HG03439 (cell line): Measurements from ENCODE around the gene UAP1L1.

Experiments used
- ATAC-seq: cut with Tn5 transposase; IDR thresholded peaks from one replicate; pipeline ENCODE4 v1.9.1; 2021; ENCODE audit warnings: mild to moderate bottlenecking, moderate library complexity; ENCODE audit not compliant: unreplicated experiment

The UAP1L1 gene

DNA sequence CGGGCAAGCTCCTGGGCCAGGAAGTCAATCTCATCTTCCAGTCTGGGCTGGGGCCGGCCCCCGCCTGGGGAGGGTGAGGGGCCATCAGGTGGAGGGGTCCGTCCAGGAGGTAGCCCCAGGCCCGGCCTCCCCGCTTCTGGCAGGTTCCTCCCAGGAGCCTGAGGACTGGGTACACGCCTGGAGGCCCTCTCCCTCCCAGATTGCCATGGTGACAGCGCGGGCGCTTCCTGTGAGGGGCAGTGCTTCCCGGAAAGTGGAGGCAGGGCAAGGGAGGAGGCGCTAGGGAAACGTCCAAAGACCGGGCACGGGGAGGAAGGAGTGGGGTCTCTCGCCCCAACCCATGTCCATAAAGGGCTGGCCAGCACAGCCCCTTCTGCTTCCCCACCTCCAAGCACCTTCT, 36.2 kb upstream of the UAP1L1 start:
- no peak for ATAC-seq

DNA sequence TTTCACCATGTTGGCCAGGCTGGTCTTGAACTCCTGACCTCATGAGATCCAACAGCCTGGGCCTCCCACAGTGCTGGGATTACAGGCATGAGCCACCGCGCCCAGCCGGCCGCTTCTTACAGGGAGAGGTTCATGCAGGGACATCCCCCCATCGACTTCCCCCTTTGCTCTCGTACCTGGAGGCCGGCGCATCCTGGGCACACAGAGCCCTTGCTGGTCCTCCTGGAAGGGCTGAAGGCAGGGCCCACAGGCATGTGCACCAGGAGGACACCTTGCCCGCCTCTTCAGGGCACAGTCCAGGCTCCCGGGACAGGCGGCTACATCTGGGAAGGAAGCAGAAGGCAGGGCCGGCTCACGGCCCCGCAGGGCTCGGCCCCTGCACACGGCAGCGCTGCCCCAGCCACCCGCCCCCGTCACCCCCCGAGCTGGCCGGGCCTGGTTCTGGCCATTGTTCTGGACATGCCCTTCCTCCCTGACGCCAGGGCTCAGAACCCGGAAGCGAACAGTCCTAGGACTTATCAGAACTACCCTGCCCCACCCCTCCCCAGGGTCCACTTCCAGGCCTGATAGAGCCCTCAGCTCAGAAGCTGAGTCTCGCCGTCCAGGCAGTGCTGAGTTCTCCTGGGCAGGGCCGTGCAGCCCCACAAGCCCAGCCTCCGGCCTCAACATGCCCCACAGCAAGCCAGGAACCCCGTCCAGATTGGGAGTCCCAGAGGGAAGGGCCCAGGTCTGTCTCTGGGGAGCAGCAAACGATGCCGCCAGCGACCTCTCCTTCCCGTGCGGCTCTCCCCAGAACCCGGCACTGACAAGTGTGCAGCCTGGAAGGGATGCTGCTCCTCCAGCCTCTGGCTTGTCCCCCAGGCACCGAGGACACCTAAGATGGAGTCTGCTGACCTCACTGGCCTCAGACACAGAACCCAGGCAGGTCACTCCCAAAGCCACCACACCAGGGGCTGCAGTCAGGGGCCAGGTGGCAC, 34.3 kb upstream of the UAP1L1 start:
- no peak for ATAC-seq

DNA sequence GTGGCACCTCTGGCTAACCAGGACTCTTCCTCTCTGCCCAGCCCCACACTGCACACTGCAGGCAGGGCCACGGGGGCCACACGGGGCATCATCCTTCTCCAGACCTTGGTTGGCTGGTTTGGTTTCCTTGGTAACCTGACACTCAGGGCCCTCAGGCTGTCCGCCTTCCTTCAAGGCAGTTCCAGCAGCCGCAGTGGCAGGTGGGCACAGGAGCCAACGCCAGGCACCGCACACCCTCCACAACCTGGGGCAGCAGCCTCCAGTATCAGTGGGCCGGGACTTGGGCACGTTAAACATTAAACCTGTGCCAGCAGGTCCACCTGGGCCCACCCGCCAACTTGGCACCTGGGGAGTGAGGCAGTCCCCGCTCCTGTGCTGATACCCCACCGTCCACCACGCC, 33.3 kb upstream of the UAP1L1 start:
- ATAC-seq: no peak

DNA sequence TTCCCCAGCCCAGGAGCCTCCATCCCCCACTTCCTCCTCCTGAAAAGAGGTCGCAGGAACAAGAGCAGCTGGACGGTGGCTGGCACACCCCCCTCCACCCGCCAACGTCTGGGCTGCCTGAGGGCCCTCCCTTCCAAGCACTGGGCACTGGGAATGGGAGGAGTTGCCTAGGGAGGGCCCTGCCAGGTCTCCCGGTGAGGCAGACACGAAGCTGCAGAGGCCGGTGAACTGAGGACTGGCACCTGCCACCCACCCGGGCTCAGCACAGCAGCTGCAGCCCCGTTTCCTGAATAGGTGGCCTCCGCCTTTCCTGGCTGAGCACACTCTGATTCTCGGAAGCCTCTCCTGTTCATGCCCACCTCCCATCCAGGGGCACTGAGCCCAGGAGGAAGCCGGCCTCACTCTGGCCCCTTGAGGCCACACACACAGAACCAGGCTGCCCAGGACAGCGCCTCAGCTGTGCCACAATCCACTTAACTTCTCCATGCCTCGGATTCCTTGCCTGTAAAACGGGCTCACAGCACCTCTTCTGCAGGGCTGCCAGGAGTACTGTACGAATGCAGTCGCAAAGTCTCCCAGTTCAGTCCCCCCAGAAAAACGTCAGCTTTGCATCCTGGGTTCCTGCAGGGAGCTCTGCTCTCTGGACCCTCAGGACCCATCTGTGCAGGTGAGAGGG, 32.7 kb upstream of the UAP1L1 start:
- no peak for ATAC-seq

DNA sequence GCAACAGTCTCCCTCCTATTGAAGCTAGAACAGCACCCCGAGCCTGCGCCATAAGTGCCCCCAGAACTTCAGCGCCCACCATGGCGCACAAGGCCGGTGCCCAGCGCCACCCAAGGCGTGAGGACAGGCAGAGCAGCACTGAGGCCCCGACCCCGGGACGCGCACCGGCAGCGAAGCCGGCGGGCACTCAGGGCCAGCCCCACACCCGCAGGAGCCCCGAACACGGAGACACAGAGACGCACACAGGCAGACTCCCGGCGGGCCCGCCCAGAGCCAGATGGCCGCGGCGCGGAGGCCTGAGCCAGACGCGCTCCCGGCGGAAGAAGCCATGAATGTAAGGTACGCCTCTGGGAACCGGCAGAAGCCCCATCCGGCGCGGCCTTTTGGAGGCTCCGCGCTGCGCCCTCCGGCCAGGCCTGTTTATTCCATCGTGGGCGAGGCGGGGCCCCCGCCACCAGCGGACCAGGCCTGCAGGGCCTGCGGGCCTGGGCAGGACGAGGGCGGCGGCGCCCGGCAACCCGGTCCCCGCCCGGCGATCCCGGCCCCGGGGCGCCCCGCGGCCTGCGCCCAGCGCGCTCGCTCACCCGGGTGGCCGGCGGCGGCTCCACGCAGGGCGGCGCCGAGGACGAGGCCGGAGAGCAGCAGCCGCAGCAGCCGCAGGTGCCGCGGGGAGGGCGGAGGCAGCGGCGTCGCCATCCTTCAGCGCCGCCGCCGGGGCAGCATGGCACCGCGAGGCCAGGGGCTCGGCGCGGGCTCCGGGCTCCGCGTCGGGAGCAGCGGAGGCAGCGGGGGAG, 31.8 kb upstream of the UAP1L1 start:
- no peak for ATAC-seq

DNA sequence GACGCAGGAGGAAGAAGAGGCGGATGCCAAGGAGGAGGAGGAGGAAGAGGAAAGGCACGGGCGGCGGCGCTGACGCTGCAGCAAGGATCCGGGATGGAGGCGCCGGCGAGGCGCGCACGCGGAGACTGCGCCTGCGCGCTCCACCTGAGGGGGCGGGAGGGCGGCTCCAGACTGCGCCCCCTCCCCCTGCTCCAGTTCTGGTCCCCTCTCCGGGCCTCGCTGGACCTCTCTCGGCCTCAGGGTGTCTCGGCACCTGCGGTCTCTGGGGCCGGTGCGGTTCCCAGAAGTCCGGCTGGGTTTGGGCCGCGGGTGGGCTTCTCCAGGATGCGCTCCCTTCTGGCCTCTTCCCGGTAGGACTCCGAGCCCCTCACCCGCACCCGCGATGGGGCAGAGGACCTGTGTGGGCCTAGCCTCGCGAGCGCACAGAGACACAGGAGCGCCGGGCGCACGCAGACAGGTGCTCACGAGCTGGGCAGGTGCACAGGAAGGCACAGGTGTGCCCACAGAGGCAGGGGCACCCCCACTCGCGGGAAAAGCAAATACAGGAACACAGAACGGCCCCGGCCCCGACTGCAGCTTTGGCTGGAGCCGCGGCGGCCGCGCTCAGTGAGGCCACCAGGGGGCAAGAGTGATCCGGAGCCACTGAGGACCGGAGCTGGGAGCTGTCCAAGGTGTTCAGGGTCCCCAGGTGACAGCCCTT, 31.1 kb upstream of the UAP1L1 start, which contains the start of gene NPDC1:
Gene NPDC1, minus strand, starts transcription at position 90 of the 700 bp plus-strand sequence. CDS start 188 bp downstream, outside the sequence.
- peak; percentile 54 for ATAC-seq

DNA sequence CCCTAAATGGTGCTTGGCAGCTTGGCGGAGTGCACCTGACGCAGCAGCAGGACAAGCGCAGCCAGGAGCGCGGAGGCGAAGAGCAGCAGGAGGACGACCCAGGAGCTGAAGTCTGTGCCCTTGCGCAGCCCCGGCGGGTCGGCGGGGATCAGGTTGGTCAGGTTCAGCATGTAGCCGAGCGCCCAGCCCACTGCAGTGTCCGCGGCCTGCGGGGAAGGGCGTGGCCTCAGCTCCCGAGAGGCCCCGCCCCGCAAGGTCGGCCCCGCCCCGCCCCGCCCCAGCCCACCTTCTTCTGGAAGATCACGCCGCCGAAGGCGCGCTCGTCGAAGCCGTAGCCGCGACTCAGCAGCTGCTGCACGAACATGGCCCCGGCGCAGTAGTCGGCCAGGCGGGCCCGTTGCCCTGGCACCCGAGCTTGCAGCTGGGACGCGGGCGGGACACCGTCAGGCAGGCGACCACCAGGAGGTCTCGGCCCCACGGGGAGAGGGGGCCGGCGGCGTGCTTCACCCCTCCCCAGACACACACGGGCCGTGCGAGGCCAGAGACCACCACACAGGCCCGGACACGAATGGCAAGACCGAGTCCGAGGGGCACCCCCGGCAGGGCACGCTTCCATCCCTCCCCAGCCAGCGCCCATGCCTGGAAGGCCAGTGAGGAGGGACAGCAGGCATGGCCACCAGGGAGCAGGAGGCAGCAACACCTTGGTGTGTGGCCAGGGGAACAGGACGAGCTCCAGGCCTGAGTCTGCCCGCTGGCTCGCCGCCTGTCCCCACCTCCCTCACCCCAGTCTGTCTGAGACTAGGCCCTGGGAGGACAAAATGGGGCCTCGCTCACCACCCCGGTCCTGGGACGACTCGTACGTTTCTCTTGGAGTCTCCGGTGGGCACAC, 28.4 kb upstream of the UAP1L1 start:
- ATAC-seq: no peak

DNA sequence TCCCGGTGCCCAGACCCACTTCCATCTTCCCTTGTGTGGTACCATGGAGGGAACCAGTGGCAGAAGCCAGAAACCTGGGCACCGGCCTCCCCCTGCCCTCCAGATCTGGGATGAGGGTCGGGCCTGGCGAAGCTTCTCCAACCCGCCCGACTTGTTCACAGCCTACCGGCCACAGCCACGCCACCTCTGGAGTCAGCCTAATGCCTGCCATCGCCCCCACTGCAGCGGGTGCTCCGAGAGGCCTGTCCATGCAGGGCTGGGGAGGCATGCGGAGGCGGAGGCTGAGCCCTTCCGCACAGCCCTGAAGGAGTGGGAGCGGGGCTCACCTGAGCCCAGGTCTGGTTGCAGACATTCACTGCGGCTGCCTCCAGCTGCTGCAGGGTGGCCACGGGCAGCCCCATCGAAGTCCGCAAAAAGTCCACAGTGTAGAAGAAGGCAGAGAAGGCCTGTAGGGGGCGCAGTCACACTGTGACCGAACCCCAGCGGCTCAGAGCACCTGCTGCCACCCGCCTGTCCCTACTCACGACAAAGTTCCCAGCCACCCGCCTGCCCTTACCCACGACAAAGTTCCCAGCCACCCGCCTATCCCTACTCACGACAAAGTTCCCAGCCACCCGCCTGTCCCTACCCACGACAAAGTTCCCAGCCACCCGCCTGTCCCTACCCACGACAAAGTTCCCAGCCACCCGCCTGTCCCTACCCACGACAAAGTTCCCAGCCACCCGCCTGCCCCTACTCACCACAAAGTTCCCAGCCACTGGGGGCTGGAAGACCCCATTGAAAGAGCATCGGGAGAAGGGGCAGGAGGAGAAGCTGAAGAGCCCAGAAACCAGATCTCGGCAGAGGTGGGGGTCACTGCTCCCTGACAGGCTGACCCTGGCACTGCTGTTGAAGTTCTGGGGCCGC, 27.5 kb upstream of the UAP1L1 start:
- no peak for ATAC-seq

DNA sequence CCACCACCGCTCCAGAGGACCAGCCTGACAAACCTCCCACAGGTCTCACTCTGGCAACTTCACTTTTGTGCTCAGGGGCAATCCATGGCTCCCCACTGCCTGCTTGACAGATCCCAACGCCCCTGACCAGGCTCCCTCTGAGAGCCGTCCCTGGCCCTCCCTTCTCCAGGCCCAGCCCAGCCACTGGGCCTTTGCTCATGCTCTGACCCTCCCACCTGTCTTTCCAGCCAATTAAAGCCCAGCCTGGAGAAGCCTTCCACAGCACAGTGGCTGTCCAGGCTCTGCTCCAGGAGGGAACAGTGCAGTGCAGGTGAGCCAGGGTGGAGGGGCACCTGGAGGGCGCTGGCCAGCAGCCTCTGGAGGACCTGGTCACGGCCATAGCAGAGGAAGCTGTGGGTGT, 26.7 kb upstream of the UAP1L1 start:
- ATAC-seq: no peak

DNA sequence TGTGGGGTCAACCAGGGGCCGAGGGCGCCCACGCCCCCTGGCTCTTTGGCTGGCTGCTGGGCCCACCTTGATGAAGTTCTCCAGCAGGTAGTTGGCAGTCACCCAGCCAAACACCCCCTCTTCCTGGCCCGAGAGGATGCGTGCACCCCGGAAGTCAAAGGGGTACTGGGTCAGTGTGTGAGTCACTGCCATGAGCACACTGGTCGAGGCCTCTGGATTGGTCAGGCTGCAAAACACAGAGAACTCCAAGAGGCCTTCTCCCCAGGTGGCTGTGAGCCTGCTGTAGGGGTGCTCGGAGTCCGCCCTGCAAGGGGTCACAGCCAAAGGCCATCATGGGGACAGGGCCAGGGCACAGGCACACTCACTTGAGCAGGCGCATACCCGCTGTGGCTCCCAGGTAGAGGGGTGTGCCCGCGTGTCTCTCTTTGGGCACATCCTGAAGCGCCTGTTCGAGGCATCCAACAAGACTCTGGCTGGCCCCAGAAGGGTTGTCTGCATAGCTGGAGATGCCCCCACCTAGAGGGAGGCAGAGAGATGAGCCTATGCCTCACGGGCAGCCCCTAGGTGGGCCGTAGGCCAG, 26.1 kb upstream of the UAP1L1 start:
- no peak for ATAC-seq

DNA sequence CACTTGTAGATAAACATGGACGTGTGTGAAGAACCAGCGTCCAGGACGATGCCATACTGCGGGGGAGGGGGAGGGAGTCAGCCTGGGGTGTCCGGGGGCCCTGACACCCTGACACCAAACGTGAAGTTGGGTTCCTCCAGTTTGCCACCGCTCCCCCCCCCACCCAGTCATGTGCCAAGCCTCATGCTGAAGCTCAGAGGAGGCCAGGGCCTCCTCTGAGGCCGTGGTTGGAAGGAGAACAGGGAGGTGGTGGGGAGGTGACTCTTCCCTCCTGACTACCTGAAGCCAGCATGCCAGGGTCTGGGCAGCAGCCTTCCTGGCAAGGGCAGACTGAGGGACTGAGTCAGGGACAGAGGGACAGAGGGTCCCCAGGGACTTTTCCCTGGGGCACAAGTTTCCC, 25.0 kb upstream of the UAP1L1 start:
- no peak for ATAC-seq

DNA sequence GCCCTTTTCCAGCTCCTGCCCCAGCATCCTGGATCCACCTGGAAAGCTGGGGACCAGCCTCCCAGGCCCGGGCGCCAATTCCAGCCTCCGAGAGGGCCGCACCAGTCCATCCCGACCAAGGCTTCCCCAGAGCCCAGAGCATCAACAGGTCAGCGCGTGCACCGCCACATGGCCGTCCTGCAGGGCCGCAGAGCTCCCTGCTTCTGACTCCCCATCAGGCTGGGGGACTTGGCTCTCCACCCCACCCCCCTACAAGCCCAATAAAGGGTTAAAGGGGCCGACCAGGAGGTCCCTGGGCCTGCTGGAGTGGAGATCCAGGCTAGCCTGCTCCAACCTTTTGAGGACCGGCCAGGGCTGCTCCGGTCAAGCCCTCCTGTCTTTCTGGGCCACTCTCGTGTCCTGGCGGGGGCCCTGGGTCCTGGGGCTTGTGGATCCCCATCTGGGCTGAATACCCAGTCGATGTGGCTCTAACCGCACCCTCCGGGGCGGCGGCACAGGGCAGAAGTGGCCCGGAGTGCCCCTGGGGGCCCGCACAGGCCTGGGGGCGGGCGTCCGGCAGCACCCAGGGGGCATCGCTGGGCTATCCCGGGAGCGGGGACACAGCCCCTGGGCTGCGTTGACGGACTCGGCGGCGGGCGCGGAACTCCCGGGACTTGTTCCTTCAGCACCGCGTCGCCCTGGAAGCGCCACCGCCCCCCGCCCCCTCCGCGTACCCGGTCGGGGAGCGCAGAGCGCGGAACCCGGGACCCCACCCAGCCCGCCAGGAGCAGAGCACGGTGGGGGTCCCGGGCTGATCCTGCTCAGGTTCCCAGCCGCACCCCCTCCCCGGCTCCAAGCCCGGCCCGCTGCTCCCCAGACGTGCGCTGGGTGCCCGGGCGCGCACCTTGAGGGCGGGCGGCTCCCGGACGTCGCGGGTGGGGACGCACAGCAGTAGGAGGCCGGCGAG, 24.0 kb upstream of the UAP1L1 start:
- ATAC-seq: no peak

DNA sequence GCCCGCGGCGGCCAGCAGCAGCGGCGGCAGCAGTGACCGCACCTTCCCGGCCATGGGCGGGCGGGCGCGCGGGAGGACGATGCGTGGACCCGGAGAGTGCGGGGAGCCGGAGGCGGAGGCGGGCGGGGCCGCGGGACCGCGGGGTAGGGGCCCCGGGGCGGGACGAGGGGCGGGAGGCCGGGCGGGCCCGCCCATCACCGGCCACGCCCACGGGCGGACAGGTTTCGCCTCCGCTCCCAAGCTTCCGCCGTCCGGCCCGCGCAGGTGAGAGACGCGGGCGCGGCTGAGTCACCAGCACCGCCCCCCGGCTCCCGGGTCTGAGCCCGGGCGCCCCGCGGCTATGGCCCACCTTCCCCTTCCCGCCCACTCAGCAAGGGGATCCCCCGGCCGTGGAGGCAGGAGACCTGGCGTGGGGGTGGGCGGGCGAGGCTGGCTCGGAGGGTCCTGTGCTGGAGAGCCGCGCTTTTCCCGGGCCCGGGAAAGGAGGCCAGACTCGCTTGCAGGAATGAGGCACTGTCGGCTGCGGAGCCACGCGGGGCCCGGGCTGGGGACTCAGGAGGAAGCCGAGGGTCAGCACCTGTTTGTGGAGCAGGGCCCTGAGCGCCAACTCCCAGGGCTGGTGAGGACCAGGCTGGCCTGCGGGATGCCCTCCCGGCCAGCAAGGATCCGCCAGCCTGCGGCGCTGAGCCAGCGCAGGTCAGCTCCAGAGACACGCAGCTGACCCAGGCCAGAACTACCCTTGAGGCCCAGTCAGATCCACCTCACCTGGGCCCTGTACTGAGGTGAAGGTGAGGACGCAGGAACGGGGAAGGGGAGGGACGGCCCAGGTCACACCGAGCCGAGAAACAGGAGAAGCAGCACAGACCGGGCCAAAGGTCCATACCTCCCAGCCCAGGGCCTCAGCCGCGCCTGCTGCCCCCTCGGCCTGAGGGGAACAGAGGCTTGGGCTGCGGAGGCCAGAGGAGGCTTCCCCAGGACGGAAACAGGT, 23.1 kb upstream of the UAP1L1 start, which contains the start of gene ENTPD2:
Gene ENTPD2, minus strand, starts transcription at position 118 of the 988 bp plus-strand sequence. Its CDS starts 64 bp downstream, at position 54.
- no peak for ATAC-seq

DNA sequence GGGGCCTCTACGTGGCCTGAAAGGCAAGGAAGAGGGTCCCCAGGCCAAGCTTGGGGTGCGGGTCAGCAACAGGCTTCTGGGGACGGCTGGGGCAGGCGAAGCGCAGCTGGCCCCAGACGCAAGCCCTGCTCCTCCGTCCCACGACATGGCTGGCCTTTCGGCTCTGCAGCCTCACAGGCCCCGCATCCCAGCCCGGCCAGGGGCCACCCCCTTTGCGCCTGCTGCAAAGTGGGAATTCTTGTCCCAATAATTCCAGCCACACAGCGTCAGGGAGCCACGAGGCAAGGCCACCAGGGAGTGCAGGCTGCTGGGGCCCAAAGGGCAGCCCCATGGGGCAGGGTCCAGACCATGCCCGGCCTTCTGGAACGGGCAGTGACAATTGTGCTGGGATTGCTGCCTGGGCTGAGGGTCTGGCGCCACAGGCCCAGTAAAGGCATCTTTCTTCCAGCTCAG, 22.4 kb upstream of the UAP1L1 start:
- ATAC-seq: no peak
